ENCODE measurements around the gene OCIAD2. TPM values are rescaled to one million over a fixed set of nuclear protein-coding genes. Genes with fewer than 3 reads are reported as not detected.
"Not testable (repeated sequence)": the region's sequence is repeated elsewhere in the genome, so short reads cannot be mapped to it uniquely, and the experiment has no call there.

The OCIAD2 gene
- total RNA-seq, 1 donor from 2014 or later, result 10.4 TPM

DNA sequence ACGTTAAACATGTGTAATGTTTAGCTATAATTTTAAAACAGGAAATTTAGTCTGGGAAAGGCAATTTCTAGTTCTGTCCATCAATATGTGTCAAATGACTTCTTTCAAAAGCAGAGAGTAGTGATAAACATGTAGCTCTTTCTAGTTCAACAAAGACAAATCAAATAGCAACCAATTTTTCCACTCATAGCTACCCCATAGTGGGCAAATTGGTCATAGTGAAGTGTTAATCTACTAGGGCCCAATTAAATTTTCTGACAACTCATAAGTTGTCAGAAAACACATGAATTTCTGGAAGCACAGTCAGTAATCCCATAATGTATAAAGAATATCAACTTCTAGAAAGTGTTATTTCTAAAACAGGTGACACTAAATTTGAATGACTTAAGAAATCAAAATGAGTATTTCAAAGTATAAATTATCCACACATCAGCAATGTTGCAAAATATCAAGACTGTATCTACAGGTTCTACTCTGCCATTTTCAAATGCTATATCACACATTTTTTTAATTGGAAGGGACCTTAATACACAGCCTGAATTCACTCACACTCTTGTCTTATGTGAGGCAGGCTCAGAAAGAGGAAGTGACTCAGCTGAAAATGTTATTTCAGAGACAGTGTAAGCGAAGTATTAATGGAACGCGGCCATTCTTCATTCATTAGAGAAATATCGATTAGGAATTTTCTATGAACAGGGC is 7.7 kb downstream of the OCIAD2 start:
- Histone ChIP-seq H3K27ac (ENCODE audit: low read depth, low read length) (no peak overlapping the region), H3K4me1 (ENCODE audit: control insufficient read depth in 3 of 3, insufficient read depth in 3 of 3, low read length in 3 of 3) (no peaks in the 10 kb centered on the region), H3K27me3 (ENCODE audit: control insufficient read depth in 3 of 3, insufficient read depth in 3 of 3, low read length in 3 of 3) (no peaks in the 10 kb centered on the region), H3K9me3 (ENCODE audit: control insufficient read depth in 3 of 3, low read length in 3 of 3) (no peaks in the 10 kb centered on the region), H3K4me3 (ENCODE audit: low read length in 3 of 3) (no peak overlapping the region), H3K36me3 (ENCODE audit: control insufficient read depth in 3 of 3, insufficient read depth in 3 of 3, low read length in 3 of 3) (peaks cover 0 to 3% (median 0%) of the 10 kb centered on the region in 3 donors), H3K9ac (ENCODE audit: low read depth in 1 of 3, low read length in 3 of 3) (no peak overlapping the region)

DNA sequence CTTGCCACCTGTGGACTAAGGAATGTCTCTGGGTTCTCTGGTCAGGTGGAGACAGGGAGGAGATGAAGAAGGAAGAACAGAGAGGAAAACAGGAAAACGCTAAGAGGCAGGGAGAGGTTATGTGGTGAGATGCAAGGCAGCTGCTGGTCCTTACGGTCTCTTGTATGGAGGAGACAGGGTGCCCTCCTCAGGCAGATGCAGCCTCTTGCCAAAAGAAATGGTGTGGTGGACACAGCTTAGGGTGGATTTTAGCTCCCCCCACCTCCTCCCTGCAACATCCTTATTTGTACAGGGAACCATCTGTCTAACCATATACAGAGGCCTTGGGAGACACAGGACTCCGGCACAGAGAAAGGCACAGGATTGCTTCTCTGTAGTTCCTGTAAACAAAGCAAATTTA is 9.7 kb downstream of the OCIAD2 start:
- H3K27ac ChIP-seq (ENCODE audit: low read depth, low read length), result no peak overlapping the region
- H3K27me3 ChIP-seq (ENCODE audit: control insufficient read depth in 3 of 3, insufficient read depth in 3 of 3, low read length in 3 of 3), result no peaks in the 10 kb centered on the region
- H3K36me3 ChIP-seq (ENCODE audit: control insufficient read depth in 3 of 3, insufficient read depth in 3 of 3, low read length in 3 of 3), result no peaks in the 10 kb centered on the region
- no peaks in the 10 kb centered on the region for H3K9me3 ChIP-seq (ENCODE audit: control insufficient read depth in 3 of 3, low read length in 3 of 3)
- no peak overlapping the region for H3K4me3 ChIP-seq (ENCODE audit: low read length in 3 of 3)
- H3K4me1 ChIP-seq (ENCODE audit: control insufficient read depth in 3 of 3, insufficient read depth in 3 of 3, low read length in 3 of 3), result no peaks in the 10 kb centered on the region
- H3K9ac ChIP-seq (ENCODE audit: low read depth in 1 of 3, low read length in 3 of 3), result no peak overlapping the region

GRCh38 chr4:48891028-48891619 is 15.4 kb downstream of the OCIAD2 start:
- no peak overlapping the region for H3K27ac ChIP-seq (ENCODE audit: low read depth, low read length)
- H3K9ac ChIP-seq (ENCODE audit: low read depth in 1 of 3, low read length in 3 of 3), result no peak overlapping the region
- H3K9me3 ChIP-seq (ENCODE audit: control insufficient read depth in 3 of 3, low read length in 3 of 3), result no peaks in the 10 kb centered on the region
- no peaks in the 10 kb centered on the region for H3K36me3 ChIP-seq (ENCODE audit: control insufficient read depth in 3 of 3, insufficient read depth in 3 of 3, low read length in 3 of 3)
- no peaks in the 10 kb centered on the region for H3K27me3 ChIP-seq (ENCODE audit: control insufficient read depth in 3 of 3, insufficient read depth in 3 of 3, low read length in 3 of 3)
- no peak overlapping the region for H3K4me3 ChIP-seq (ENCODE audit: low read length in 3 of 3)
- no peaks in the 10 kb centered on the region for H3K4me1 ChIP-seq (ENCODE audit: control insufficient read depth in 3 of 3, insufficient read depth in 3 of 3, low read length in 3 of 3)

DNA sequence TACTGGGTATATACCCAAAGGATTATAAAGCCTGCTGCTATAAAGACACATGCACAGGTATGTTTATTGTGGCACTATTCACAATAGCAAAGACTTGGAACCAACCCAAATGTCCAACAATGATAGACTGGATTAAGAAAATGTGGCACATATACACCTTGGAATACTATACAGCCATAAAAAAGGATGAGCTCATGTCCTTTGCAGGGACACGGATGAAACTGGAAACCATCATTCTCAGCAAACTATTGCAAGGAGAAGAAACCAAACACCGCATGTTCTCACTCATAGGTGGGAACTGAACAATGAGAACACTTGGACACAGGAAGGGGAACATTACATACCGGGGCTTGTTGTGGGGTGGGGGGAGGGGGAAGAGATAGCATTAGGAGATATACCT is 16.8 kb downstream of the OCIAD2 start:
- H3K27ac ChIP-seq (ENCODE audit: low read depth, low read length); H3K9ac ChIP-seq (ENCODE audit: low read depth in 1 of 3, low read length in 3 of 3); H3K4me3 ChIP-seq (ENCODE audit: low read length in 3 of 3); H3K9me3 ChIP-seq (ENCODE audit: control insufficient read depth in 3 of 3, low read length in 3 of 3); H3K27me3 ChIP-seq (ENCODE audit: control insufficient read depth in 3 of 3, insufficient read depth in 3 of 3, low read length in 3 of 3); H3K4me1 ChIP-seq (ENCODE audit: control insufficient read depth in 3 of 3, insufficient read depth in 3 of 3, low read length in 3 of 3); H3K36me3 ChIP-seq (ENCODE audit: control insufficient read depth in 3 of 3, insufficient read depth in 3 of 3, low read length in 3 of 3): not testable (repeated sequence)

- H3K9me3 ChIP-seq (ENCODE audit: control insufficient read depth in 3 of 3, low read length in 3 of 3); H3K27me3 ChIP-seq (ENCODE audit: control insufficient read depth in 3 of 3, insufficient read depth in 3 of 3, low read length in 3 of 3); H3K27ac ChIP-seq (ENCODE audit: low read depth, low read length); H3K9ac ChIP-seq (ENCODE audit: low read depth in 1 of 3, low read length in 3 of 3); H3K36me3 ChIP-seq (ENCODE audit: control insufficient read depth in 3 of 3, insufficient read depth in 3 of 3, low read length in 3 of 3); H3K4me3 ChIP-seq (ENCODE audit: low read length in 3 of 3); H3K4me1 ChIP-seq (ENCODE audit: control insufficient read depth in 3 of 3, insufficient read depth in 3 of 3, low read length in 3 of 3): not testable (repeated sequence)
Measured at GRCh38 chr4:48881646-48882045, 24.9 kb downstream of the OCIAD2 start.

- Histone ChIP-seq H3K36me3 (ENCODE audit: control insufficient read depth in 3 of 3, insufficient read depth in 3 of 3, low read length in 3 of 3) (peaks cover 0 to 3% (median 0%) of the 10 kb centered on the region in 3 donors), H3K9ac (ENCODE audit: low read depth in 1 of 3, low read length in 3 of 3) (no peak overlapping the region), H3K27ac (ENCODE audit: low read depth, low read length) (no peak overlapping the region), H3K27me3 (ENCODE audit: control insufficient read depth in 3 of 3, insufficient read depth in 3 of 3, low read length in 3 of 3) (no peaks in the 10 kb centered on the region), H3K4me1 (ENCODE audit: control insufficient read depth in 3 of 3, insufficient read depth in 3 of 3, low read length in 3 of 3) (no peaks in the 10 kb centered on the region), H3K4me3 (ENCODE audit: low read length in 3 of 3) (no peak overlapping the region), H3K9me3 (ENCODE audit: control insufficient read depth in 3 of 3, low read length in 3 of 3) (no peaks in the 10 kb centered on the region)
Measured at GRCh38 chr4:48879561-48880442, 26.8 kb downstream of the OCIAD2 start.

DNA sequence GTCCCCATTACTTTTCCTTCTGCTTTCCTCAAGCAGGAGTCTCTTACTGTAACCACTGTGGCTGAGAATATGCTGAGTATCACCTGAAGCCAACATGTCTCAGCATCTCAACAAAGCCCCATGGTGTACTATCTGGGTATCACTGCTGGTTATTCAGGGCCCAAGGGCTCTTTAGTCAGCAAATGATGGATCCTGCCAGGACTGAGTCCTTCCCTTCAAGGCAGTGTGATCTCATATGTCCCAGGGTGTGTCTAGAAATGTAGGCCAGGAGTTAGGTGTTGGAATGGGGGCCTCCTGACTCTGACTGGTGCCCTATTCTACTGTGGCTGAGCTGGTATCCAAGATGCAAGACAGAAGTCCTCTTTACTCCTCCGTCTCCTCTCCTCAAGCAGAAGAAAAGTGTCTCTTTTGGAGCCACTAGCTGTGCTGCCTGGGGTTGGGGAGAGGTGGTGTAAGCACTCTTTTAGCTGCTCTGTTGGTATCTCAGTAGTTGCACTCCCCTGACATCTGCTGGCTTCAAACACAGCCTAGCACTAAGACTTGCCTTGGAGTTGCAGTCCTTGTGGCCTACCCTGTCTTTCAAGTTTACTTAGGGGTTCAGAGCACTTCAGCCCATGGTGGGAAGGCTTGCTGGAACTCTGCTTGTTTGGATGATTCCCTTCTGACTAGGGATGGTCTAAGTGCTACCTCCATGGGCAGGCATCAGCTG is 28.6 kb downstream of the OCIAD2 start:
- H3K4me1 ChIP-seq (ENCODE audit: control insufficient read depth in 3 of 3, insufficient read depth in 3 of 3, low read length in 3 of 3), result no peaks in the 10 kb centered on the region
- no peaks in the 10 kb centered on the region for H3K9me3 ChIP-seq (ENCODE audit: control insufficient read depth in 3 of 3, low read length in 3 of 3)
- H3K9ac ChIP-seq (ENCODE audit: low read depth in 1 of 3, low read length in 3 of 3), result no peak overlapping the region

DNA sequence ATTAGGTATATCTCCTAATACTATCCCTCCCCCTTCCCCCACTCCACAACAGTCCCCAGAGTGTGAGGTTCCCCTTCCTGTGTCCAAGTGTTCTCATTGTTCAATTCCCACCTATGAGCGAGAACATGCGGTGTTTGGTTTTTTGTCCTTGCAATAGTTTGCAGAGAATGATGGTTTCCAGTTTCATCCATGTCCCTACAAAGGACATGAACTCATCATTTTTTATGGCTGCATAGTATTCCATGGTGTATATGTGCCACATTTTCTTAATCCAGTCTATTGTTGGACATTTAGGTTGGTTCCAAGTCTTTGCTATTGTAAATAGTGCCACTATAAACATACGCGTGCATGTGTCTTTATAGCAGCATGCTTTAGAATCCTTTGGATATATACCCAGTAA is 41.9 kb downstream of the OCIAD2 start:
- H3K9me3 ChIP-seq (ENCODE audit: control insufficient read depth in 3 of 3, low read length in 3 of 3); H3K9ac ChIP-seq (ENCODE audit: low read depth in 1 of 3, low read length in 3 of 3); H3K27ac ChIP-seq (ENCODE audit: low read depth, low read length); H3K4me3 ChIP-seq (ENCODE audit: low read length in 3 of 3); H3K27me3 ChIP-seq (ENCODE audit: control insufficient read depth in 3 of 3, insufficient read depth in 3 of 3, low read length in 3 of 3); H3K4me1 ChIP-seq (ENCODE audit: control insufficient read depth in 3 of 3, insufficient read depth in 3 of 3, low read length in 3 of 3); H3K36me3 ChIP-seq (ENCODE audit: control insufficient read depth in 3 of 3, insufficient read depth in 3 of 3, low read length in 3 of 3): not testable (repeated sequence)

More for the DNA sequence above, 28.6 kb downstream of the OCIAD2 start:
- peaks cover 0 to 3% (median 0%) of the 10 kb centered on the region in 3 donors for H3K36me3 ChIP-seq (ENCODE audit: control insufficient read depth in 3 of 3, insufficient read depth in 3 of 3, low read length in 3 of 3)
- H3K4me3 ChIP-seq (ENCODE audit: low read length in 3 of 3), result no peak overlapping the region
- no peaks in the 10 kb centered on the region for H3K27me3 ChIP-seq (ENCODE audit: control insufficient read depth in 3 of 3, insufficient read depth in 3 of 3, low read length in 3 of 3)
- H3K27ac ChIP-seq (ENCODE audit: low read depth, low read length), result no peak overlapping the region

DNA sequence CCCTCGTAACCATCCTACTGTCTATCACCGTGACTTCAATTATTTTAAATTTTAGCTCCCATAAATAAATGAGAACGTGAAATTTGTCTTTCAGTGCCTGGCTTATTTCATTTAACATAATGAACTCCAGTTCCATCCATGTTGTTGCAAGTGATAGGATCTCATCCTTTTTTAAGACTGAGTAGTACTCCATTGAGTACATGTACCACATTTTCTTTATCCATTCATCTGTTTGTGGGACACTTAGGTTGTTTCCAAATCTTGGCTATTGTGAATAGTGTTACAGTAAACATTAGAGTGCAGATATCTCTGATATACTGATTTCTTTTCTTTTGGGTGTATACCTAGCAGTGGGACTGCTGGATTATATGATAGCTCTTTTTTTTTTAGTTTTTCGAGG is 42.8 kb downstream of the OCIAD2 start:
- no peaks in the 10 kb centered on the region for H3K27me3 ChIP-seq (ENCODE audit: control insufficient read depth in 3 of 3, insufficient read depth in 3 of 3, low read length in 3 of 3)

More for the DNA sequence above, 42.8 kb downstream of the OCIAD2 start:
- no peak overlapping the region for H3K9ac ChIP-seq (ENCODE audit: low read depth in 1 of 3, low read length in 3 of 3)
- no peak overlapping the region for H3K27ac ChIP-seq (ENCODE audit: low read depth, low read length)
- H3K4me1 ChIP-seq (ENCODE audit: control insufficient read depth in 3 of 3, insufficient read depth in 3 of 3, low read length in 3 of 3), result no peaks in the 10 kb centered on the region
- peaks cover 0 to 3% (median 0%) of the 10 kb centered on the region in 3 donors for H3K9me3 ChIP-seq (ENCODE audit: control insufficient read depth in 3 of 3, low read length in 3 of 3)
- peaks cover 0 to 3% (median 0%) of the 10 kb centered on the region in 3 donors for H3K36me3 ChIP-seq (ENCODE audit: control insufficient read depth in 3 of 3, insufficient read depth in 3 of 3, low read length in 3 of 3)
- no peak overlapping the region for H3K4me3 ChIP-seq (ENCODE audit: low read length in 3 of 3)
